Measurements from ENCODE around the gene FBXW2. TPM values are rescaled to one million over a fixed set of nuclear protein-coding genes. Genes with fewer than 3 reads are reported as not detected.

FBXW2 gene
- total and polyA plus RNA-seq, 2 donors (not counting 3 experiments of a cell fraction or from before 2014, with no cell fraction given), result 32.5 to 70.2 TPM

DNA sequence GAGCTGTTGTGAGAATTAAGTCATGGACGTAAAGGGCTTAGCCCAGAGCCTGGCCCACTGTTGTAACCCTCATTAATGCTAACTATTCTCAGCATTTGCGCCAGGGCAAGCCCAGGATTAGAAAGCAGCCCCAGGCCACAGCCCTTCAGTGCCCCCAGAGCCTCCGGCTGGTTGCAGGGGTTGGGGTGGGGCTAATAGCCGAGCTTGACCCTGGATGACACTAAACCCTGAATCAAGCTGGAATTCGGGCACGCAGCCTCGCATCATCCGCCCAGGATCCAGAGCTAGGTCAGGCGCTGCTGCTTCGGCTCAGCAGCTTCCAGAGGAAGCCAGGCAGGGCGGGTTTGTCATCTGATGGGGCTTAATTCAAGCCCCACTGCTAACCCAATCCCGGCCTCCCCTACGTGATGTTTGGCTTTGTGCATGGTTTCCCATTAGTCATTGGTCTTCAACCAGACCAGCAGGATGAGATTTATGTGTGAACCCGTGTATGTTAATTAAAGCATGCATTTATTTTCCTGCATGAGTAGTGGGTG, 77.8 kb downstream of the FBXW2 start:
- H4K20me1 ChIP-seq (replicated peaks; ENCODE audit: control insufficient read depth, extremely low read depth, insufficient read depth, low read length), result no peaks in the 10 kb centered on the region
- ChIA-PET CTCF (interaction anchor here (0.8 to 2.0 kb wide), 4 partner anchors 10 to 96 kb away, joined by 3 to 9 read pairs (median 4); no protein-coding TSS in a partner anchor), POLR2A (interaction anchor here (0.6 to 1.4 kb wide), 5 partner anchors 15 to 362 kb away, joined by 3 to 6 read pairs (median 4); no protein-coding TSS in a partner anchor)
- no peak overlapping the region for H3K4me3 ChIP-seq (replicated peaks in 1 of 3; ENCODE audit: insufficient read depth in 1 of 3, low read depth in 1 of 3, low read length in 3 of 3)
- DNase-seq (ENCODE audit: low read depth, low spot score) (peak; percentile 52), FAIRE-seq (peak; percentile 80)
- H3K4me1 ChIP-seq (ENCODE audit: control insufficient read depth, extremely low read depth, insufficient read depth, low read length), result peaks cover 21% of the 10 kb centered on the region
- BruUV-seq (replicated peaks), result no TSS peak
- no peaks in the 10 kb centered on the region for H3K9me3 ChIP-seq (replicated peaks; ENCODE audit: control insufficient read depth, insufficient read depth, low read length)
- dilution Hi-C loops (cut with MboI; ENCODE audit: extremely low pct_ligation_motif_present, low sequenced_read_pairs) (no loop called here), intact Hi-C loops (cut with micrococcal nuclease) (no loop called here)
- peak overlapping the region; percentile 56 for H3K4me2 ChIP-seq (ENCODE audit: insufficient read depth, low read length)
- no peak overlapping the region for H3K27ac ChIP-seq (ENCODE audit: insufficient read depth, low read depth, low read length)
- no peaks in the 10 kb centered on the region for H3K9me1 ChIP-seq (replicated peaks; ENCODE audit: control insufficient read depth, extremely low read depth, insufficient read depth, low read length)
- peak overlapping the region; percentile 86 for H2AFZ ChIP-seq (ENCODE audit: low read depth, low read length)
- no peaks in the 10 kb centered on the region for H3K36me3 ChIP-seq (ENCODE audit: control insufficient read depth in 2 of 2, extremely low read depth in 1 of 2, insufficient read depth in 2 of 2, low read length in 2 of 2)
- TF ChIP-seq POLR2AphosphoS5 (IDR thresholded peaks at IDR 0.05; ENCODE audit: insufficient read depth, low read depth, low read length) (peak; percentile 43), POLR2A (IDR thresholded peaks at IDR 0.05; ENCODE audit: low read depth, low read length) (peak; percentile 53), CTCF (IDR thresholded peaks at IDR 0.05; ENCODE audit: extremely low read depth in 1 of 2, insufficient read depth in 1 of 2, low read depth in 1 of 2, low read length in 2 of 2) (no peak)
- no peak overlapping the region for H3K9ac ChIP-seq (replicated peaks; ENCODE audit: extremely low read depth, insufficient read depth, low read length)
- peaks cover 2% of the 10 kb centered on the region for H3K79me2 ChIP-seq (ENCODE audit: control insufficient read depth, insufficient read depth, low read length)
- H3K27me3 ChIP-seq (ENCODE audit: control insufficient read depth in 2 of 2, insufficient read depth in 2 of 2, low read length in 2 of 2), result no peaks in the 10 kb centered on the region

DNA sequence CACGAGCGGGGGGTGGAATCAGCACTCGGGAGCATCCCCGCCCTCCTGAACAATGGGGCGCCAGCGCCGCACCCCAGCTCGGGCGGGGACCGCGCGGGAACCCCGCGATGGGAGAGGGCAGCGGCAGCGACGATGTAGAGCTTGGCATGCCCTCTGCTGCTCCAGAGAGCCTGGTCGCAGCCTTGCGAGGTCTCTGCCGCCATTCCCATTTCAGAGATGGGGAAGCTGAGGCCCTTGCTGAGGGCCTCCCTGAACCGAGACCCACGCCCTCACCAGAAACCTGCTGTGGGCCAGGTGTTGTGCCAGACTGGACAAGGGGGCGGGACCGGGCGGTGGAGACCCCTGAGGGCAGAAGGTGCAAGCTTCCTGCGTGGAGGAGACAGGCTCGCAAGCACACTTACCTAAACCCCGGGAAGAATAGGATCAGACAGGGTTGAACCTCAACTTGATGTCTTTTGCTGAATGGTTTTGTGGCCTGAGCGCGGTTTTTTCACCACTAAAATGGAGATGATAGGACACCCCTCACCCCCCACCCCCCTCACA, 78.3 kb downstream of the FBXW2 start:
- Histone ChIP-seq H3K4me2 (ENCODE audit: insufficient read depth, low read length) (peak overlapping the region; percentile 56), H3K4me3 (replicated peaks in 1 of 3; ENCODE audit: insufficient read depth in 1 of 3, low read depth in 1 of 3, low read length in 3 of 3) (peak overlapping the region; percentile 17 to 84 (median 67)), H2AFZ (ENCODE audit: low read depth, low read length) (peak overlapping the region; percentile 86), H3K27ac (ENCODE audit: insufficient read depth, low read depth, low read length) (peak overlapping the region; percentile 68), H3K79me2 (ENCODE audit: control insufficient read depth, insufficient read depth, low read length) (peaks cover 2% of the 10 kb centered on the region), H3K9me1 (replicated peaks; ENCODE audit: control insufficient read depth, extremely low read depth, insufficient read depth, low read length) (no peaks in the 10 kb centered on the region), H3K4me1 (ENCODE audit: control insufficient read depth, extremely low read depth, insufficient read depth, low read length) (peaks cover 21% of the 10 kb centered on the region), H3K9ac (replicated peaks; ENCODE audit: extremely low read depth, insufficient read depth, low read length) (peak overlapping the region; percentile 90), H3K36me3 (ENCODE audit: control insufficient read depth in 2 of 2, extremely low read depth in 1 of 2, insufficient read depth in 2 of 2, low read length in 2 of 2) (no peaks in the 10 kb centered on the region), H3K27me3 (ENCODE audit: control insufficient read depth in 2 of 2, insufficient read depth in 2 of 2, low read length in 2 of 2) (no peaks in the 10 kb centered on the region), H4K20me1 (replicated peaks; ENCODE audit: control insufficient read depth, extremely low read depth, insufficient read depth, low read length) (no peaks in the 10 kb centered on the region), H3K9me3 (replicated peaks; ENCODE audit: control insufficient read depth, insufficient read depth, low read length) (no peaks in the 10 kb centered on the region)
- ChIA-PET POLR2A (interaction anchor here (0.6 to 1.4 kb wide), 5 partner anchors 15 to 363 kb away, joined by 3 to 6 read pairs (median 4); no protein-coding TSS in a partner anchor), CTCF (interaction anchor here (0.8 to 2.0 kb wide), 7 partner anchors 10 to 271 kb away, joined by 3 to 9 read pairs (median 3); no protein-coding TSS in a partner anchor)
- FAIRE-seq (no peak), DNase-seq (ENCODE audit: low read depth, low spot score) (no peak)
- intact Hi-C loops (cut with micrococcal nuclease) (loop anchor here (1.0 to 5.0 kb wide), 2 partner anchors 15 to 98 kb away; no protein-coding TSS in a partner anchor), dilution Hi-C loops (cut with MboI; ENCODE audit: extremely low pct_ligation_motif_present, low sequenced_read_pairs) (no loop called here)
- TF ChIP-seq EZH2 (IDR thresholded peaks at IDR 0.05; ENCODE audit: borderline replicate concordance, low read depth, low read length, severe bottlenecking) (no peak), MYC (IDR thresholded peaks at IDR 0.05; ENCODE audit: low read depth, low read length) (no peak), POLR2A (IDR thresholded peaks at IDR 0.05; ENCODE audit: low read depth, low read length) (no peak), JUN (IDR thresholded peaks at IDR 0.05; ENCODE audit: borderline replicate concordance, insufficient read depth, insufficient read length, low read depth) (no peak), POLR2AphosphoS5 (IDR thresholded peaks at IDR 0.05; ENCODE audit: insufficient read depth, low read depth, low read length) (no peak), GATA2 (IDR thresholded peaks at IDR 0.05; ENCODE audit: insufficient read depth, insufficient read length, low read depth, low read length) (no peak), CTCF (IDR thresholded peaks at IDR 0.05; ENCODE audit: extremely low read depth in 1 of 2, insufficient read depth in 1 of 2, low read depth in 1 of 2, low read length in 2 of 2) (no peak), FOS (IDR thresholded peaks at IDR 0.05; ENCODE audit: borderline replicate concordance, insufficient read depth, low read length) (no peak)
- TF ChIP-seq, protein P1, sequence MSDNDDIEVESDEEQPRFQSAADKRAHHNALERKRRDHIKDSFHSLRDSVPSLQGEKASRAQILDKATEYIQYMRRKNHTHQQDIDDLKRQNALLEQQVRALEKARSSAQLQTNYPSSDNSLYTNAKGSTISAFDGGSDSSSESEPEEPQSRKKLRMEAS (IDR thresholded peaks at IDR 0.05; ENCODE audit: insufficient read depth, insufficient read length), result no peak
- TSS peak; percentile 65 for BruUV-seq (replicated peaks)
